ENCODE measurements around the gene MBD3L2B.

Gene MBD3L2B

DNA sequence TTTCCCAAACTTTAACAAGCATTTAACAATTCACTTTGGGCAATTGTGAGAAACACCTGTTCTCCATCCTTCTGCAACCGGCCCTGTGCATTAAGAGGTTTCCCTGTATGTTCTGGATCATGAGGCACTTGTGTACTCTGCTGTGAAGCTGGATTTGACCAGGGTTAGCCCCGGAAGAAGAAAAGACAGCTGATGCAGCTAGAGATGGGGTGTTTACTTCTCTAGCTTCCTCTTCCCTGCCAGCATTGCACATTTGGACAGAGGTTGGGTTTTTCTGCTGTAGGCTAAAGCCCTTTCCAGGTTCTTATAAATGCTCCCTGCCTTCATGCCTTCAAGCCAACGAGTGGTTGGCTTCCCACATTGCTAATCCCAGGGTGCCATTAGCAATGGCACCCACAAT lies 20.9 kb downstream of the MBD3L2B start:
- TF ChIP-seq, protein P1, sequence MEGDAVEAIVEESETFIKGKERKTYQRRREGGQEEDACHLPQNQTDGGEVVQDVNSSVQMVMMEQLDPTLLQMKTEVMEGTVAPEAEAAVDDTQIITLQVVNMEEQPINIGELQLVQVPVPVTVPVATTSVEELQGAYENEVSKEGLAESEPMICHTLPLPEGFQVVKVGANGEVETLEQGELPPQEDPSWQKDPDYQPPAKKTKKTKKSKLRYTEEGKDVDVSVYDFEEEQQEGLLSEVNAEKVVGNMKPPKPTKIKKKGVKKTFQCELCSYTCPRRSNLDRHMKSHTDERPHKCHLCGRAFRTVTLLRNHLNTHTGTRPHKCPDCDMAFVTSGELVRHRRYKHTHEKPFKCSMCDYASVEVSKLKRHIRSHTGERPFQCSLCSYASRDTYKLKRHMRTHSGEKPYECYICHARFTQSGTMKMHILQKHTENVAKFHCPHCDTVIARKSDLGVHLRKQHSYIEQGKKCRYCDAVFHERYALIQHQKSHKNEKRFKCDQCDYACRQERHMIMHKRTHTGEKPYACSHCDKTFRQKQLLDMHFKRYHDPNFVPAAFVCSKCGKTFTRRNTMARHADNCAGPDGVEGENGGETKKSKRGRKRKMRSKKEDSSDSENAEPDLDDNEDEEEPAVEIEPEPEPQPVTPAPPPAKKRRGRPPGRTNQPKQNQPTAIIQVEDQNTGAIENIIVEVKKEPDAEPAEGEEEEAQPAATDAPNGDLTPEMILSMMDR (IDR thresholded peaks at IDR 0.05) = no peak
- TF ChIP-seq ZFX (IDR thresholded peaks at IDR 0.05; ENCODE audit: borderline replicate concordance) = no peak
- H3K27ac ChIP-seq = no peak overlapping the region

DNA sequence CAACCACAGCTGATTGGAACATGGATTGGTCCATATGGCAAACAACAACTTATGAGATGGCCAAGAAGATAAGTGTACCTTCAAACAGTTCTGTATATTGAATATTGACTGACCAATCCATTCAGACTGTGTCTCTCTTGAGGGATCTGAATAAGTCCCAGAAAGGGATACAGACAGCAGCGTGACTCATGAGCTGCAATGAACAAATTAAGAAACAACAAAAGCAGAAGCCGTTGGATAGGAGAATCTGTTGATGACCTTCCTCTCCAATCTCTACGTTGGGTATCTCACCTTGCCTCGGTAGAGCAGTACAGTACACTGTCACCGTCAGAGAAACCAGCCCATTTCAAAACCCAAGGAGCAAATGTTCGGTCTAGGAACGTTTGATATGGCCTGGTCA lies 21.3 kb downstream of the MBD3L2B start:
- TF ChIP-seq, protein P1 (IDR thresholded peaks at IDR 0.05) = no peak
- TF ChIP-seq ZFX (IDR thresholded peaks at IDR 0.05; ENCODE audit: borderline replicate concordance) = no peak
- no peak overlapping the region for H3K27ac ChIP-seq

DNA sequence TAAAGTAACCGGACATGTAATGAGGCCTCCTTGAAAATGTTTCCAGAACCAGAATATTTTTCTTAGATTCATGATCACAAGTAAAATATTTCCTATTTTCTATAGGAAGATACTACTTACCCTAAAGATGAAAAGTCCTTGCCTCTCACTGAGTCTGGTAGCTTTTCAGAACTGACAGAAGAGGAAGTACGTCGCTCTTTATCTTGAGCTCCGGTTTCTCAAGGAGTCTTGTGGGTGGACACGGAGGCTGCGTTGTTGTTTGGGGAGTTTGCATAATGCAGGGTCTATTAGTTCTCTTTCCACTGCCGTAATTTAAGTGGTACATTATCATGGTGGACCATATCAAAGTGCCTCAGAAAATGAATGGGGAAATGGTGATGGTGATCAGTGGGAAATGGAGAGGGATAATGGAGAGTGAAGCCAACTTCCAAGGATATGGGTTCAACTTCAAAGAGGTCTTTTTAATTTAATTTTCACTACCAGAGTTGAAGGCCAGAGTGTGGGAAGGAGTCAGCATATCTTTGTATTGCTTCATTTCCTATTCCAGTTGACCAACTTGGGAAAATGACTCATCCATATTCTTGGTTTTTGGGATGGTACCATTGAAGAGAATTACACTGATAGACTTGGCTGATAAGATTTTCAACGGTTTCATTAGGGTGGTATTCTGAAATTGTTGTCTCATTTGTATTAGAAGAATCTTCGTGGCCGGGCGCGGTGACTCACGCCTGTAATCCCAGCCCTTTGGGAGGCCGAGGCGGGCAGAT lies 23.4 kb downstream of the MBD3L2B start:
- no peak overlapping the region for H3K27ac ChIP-seq

DNA sequence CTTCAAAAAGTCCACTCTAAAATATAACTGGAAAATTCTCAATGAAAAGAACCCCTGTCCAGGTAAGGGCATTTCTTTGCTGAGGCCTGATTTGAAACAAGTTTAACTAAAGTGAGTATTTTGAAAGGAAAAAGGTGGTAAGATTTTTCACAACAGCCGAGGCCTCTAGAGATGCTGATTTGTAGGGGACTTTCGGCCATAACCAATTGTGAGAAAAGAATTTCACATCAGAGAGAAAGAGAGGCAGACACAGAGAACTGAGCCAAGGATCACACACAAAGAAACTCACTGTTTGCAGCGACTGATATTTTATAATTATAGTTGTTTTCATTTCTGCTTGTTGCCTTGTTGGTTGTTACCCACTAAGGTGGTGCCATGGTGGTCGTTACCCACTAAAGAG lies 24.4 kb downstream of the MBD3L2B start:
- no peak overlapping the region for H3K27ac ChIP-seq
- no peak for TF ChIP-seq ZFX (IDR thresholded peaks at IDR 0.05; ENCODE audit: borderline replicate concordance)
- TF ChIP-seq, protein P1 (IDR thresholded peaks at IDR 0.05) = no peak

More for the DNA sequence above, 23.4 kb downstream of the MBD3L2B start:
- no peak for TF ChIP-seq ZFX (IDR thresholded peaks at IDR 0.05; ENCODE audit: borderline replicate concordance)
- TF ChIP-seq, protein P1 (IDR thresholded peaks at IDR 0.05) = no peak

DNA sequence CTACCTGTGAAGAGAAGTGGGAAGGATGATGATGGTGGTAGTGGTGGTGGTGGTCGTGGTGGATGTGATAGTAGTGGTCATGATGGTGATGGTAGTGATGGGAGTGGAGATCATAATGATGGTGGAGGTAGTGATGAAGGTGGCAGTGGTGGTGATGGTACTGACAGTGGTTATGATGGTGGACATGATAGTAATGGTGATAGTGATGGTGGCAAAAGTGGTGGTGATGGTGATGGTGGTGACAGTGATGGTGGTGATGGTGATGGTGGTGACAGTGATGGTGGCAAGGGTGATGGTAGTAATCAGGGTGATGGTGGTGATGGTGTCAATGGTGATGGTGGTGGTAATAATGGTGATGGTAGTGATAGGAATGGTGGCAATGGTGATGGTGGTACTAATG lies 26.2 kb downstream of the MBD3L2B start:
- H3K27ac ChIP-seq = no peak overlapping the region

DNA sequence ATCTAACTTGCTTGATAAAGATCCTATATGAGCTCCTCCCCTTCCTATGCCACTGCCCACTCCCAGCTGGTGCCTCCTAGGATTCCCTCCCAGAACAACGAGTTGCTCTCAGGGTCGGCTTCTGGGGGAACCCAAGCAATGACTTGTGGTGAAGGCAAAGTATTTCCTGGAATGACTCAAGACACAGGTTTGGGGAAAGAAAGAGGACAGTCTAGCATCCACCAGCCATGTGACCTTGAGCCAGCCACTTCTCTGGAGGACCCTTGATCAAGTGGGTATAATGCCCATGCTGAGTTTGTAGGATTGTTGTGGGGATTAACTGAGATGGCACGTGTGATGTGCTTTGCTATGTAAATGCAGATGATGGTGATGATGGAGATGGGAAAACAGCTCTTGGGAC lies 33.0 kb downstream of the MBD3L2B start:
- TF ChIP-seq ZFX (IDR thresholded peaks at IDR 0.05; ENCODE audit: borderline replicate concordance) = no peak
- TF ChIP-seq, protein P1 (IDR thresholded peaks at IDR 0.05) = no peak
- H3K27ac ChIP-seq = no peak overlapping the region

More for the DNA sequence above, 26.2 kb downstream of the MBD3L2B start:
- TF ChIP-seq, protein P1 (IDR thresholded peaks at IDR 0.05) = no peak
- TF ChIP-seq ZFX (IDR thresholded peaks at IDR 0.05; ENCODE audit: borderline replicate concordance) = no peak

DNA sequence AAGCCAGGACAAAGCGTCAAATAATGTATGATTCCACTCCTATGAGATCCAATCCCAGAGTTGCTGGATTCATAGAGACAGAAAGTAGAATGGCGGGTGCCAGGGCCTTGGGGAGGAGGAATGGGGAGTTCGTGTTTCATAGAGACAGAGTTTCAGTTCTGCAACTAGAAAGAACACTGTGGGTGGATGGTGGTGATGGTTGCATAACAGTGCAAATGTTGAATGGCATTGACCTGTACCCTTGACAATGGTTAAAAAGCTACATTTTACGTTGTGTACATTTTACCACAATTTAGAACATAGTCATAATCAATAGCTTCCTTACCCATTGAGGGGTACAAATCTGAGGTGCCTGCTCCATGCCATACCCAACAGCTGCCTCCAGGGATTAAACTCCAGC lies 33.4 kb downstream of the MBD3L2B start:
- TF ChIP-seq, protein P1 (IDR thresholded peaks at IDR 0.05) = no peak
- no peak for TF ChIP-seq ZFX (IDR thresholded peaks at IDR 0.05; ENCODE audit: borderline replicate concordance)
- H3K27ac ChIP-seq = no peak overlapping the region

Measured in 22Rv1 (cell line).